ENCODE measurements around the gene EDAR.

Gene EDAR

GRCh38 chr2:108942231-108942825, 46.7 kb downstream of the EDAR start:
- in situ Hi-C loops (cut with MboI; ENCODE audit: low sequenced_read_pairs), result no loop called here

GRCh38 chr2:108941767-108942166, 47.3 kb downstream of the EDAR start:
- in situ Hi-C loops (cut with MboI; ENCODE audit: low sequenced_read_pairs), result no loop called here

GRCh38 chr2:108941161-108941665, 47.8 kb downstream of the EDAR start:
- in situ Hi-C loops (cut with MboI; ENCODE audit: low sequenced_read_pairs), result no loop called here

GRCh38 chr2:108940156-108940555, 48.9 kb downstream of the EDAR start:
- in situ Hi-C loops (cut with MboI; ENCODE audit: low sequenced_read_pairs), result no loop called here

GRCh38 chr2:108938077-108938710, 50.8 kb downstream of the EDAR start:
- in situ Hi-C loops (cut with MboI; ENCODE audit: low sequenced_read_pairs), result no loop called here

- in situ Hi-C loops (cut with MboI; ENCODE audit: low sequenced_read_pairs), result no loop called here
Observed at GRCh38 chr2:108937367-108938017, 51.5 kb downstream of the EDAR start.

GRCh38 chr2:108936866-108937265, 52.2 kb downstream of the EDAR start:
- in situ Hi-C loops (cut with MboI; ENCODE audit: low sequenced_read_pairs), result no loop called here

- in situ Hi-C loops (cut with MboI; ENCODE audit: low sequenced_read_pairs), result no loop called here
Observed at GRCh38 chr2:108936076-108936864, 52.8 kb downstream of the EDAR start.

- in situ Hi-C loops (cut with MboI; ENCODE audit: low sequenced_read_pairs), result no loop called here
Observed at GRCh38 chr2:108935271-108935741, 53.7 kb downstream of the EDAR start.

GRCh38 chr2:108934583-108935245, 54.3 kb downstream of the EDAR start:
- in situ Hi-C loops (cut with MboI; ENCODE audit: low sequenced_read_pairs), result no loop called here

GRCh38 chr2:108934151-108934550, 54.9 kb downstream of the EDAR start:
- in situ Hi-C loops (cut with MboI; ENCODE audit: low sequenced_read_pairs), result no loop called here

- in situ Hi-C loops (cut with MboI; ENCODE audit: low sequenced_read_pairs), result no loop called here
Observed at GRCh38 chr2:108933691-108934117, 55.3 kb downstream of the EDAR start.

GRCh38 chr2:108932736-108933332, 56.2 kb downstream of the EDAR start:
- in situ Hi-C loops (cut with MboI; ENCODE audit: low sequenced_read_pairs), result no loop called here

GRCh38 chr2:108931372-108931771, 57.6 kb downstream of the EDAR start:
- in situ Hi-C loops (cut with MboI; ENCODE audit: low sequenced_read_pairs), result no loop called here

- in situ Hi-C loops (cut with MboI; ENCODE audit: low sequenced_read_pairs), result no loop called here
Observed at GRCh38 chr2:108929807-108930425, 59.1 kb downstream of the EDAR start.

- in situ Hi-C loops (cut with MboI; ENCODE audit: low sequenced_read_pairs), result no loop called here
Observed at GRCh38 chr2:108928660-108929377, 60.2 kb downstream of the EDAR start.

GRCh38 chr2:108927936-108928659, 60.9 kb downstream of the EDAR start:
- in situ Hi-C loops (cut with MboI; ENCODE audit: low sequenced_read_pairs), result no loop called here

- in situ Hi-C loops (cut with MboI; ENCODE audit: low sequenced_read_pairs), result no loop called here
Observed at GRCh38 chr2:108927405-108927804, 61.6 kb downstream of the EDAR start.
